NCI-H345 (cell line): ENCODE results near the gene DCLK1.
A peak's percentile ranks its signal among the peaks of the same experiment; 100 is the strongest.

Experiments used
- DNase-seq: peaks from one replicate; lab custom pipeline; 2025; lab: John Stamatoyannopoulos, UW

DCLK1 gene

GRCh38 chr13:35824825-35825224, 306.4 kb downstream of the DCLK1 start:
- no peak for DNase-seq

DNA sequence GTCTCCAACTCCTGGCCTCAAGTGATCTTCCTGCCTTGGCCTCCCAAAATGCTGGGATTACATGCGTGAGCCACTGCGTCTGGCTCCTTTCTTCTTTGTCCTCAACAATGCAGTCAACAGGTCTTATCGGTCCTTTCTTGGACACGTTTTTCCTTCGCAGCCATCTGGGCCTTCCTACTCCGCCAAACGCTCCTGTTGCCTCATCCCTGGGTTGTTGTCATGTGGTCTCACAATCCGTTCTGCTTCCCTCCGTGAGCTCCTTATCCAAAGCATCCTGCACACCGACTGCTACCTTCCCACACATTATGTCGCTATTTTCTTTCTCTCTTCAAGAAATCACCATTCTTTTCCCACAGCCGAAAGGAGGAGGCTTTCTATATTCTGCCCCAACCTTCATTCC, 306.8 kb downstream of the DCLK1 start:
- no peak for DNase-seq

- DNase-seq, result no peak
Measured at GRCh38 chr13:35822666-35823065, 308.5 kb downstream of the DCLK1 start.

GRCh38 chr13:35818633-35819067, 312.5 kb downstream of the DCLK1 start:
- peak; percentile 3 for DNase-seq

DNA sequence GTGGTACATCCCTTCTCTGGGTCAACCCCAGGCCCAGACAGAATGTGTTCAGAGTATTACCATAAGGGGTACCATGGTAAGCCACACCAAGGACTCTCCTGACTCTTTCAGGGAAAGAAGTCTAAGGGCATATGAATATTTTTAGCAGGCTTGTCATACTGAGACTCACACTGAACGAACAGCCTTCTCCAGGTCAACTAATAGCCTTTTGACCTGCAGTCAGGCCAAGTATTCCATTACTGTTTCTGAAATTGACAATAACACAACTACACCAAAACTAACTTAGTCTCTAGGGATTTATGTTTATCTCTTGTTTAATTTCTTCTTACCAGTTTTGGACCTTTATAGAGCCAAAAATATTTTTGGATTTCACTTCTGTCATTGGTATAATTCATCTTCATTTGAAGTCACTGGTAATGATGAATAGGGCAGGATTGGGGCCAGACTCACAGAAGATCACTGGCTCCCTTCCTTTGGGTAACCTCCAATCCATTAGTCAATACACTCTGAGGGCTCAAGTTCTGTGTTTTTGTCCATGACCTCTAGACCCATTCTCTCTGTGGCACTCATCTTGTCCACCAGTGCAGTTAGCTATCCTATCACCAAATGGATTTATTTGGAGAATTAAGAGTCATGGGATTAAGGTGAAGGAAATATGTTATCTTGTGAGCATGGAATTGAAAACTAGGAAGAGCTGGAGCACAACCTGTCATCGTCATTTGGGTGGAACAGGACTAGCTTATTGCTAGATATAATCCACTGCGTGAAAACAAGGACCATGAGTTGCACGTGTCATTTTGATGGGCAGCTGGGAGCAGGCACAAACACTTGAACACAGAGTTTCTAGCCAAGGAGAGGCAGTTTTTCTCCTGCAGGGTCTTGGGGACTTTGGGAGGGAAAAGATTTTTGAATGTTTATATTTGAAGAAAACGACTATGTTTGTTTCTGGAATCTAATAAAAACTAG, 313.3 kb downstream of the DCLK1 start:
- DNase-seq, result no peak

DNA sequence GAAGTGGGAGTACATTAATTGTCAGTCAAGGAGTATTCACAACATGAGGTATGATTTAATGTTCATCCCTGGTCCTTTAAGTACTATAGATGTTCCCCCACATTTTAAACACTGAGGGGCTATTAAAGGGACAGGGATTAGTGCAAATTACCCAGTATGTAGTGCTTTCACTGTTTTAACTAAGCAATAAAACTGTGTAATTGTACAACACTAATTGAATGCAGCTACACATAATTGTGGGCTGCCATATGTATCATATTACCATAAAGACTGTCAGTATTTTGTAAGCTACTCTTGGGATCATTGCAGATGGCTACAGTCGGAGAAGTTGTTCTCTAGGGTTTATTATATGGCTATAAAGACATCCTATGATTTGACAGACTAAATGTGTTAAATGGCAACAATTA, 316.6 kb downstream of the DCLK1 start:
- no peak for DNase-seq

GRCh38 chr13:35812736-35813135, 318.4 kb downstream of the DCLK1 start:
- no peak for DNase-seq

DNA sequence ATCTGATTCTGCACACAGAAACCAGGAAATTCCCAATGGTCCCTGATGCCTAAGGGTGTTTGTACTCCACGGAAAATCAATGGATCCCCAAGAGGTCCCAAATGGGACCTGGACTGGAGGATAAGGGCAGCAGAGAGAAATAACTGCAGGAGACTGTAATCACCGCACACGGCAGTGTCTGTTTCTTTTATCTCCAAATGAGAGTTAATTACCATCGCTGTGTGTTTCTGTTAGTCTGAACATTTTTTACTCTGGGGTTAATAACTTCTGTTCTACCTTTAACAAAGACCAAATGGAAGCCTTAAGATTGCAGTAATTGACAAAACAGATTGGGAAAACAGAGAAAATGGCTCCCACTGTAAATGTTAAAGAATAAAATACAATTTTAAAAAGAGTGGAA, 320.9 kb downstream of the DCLK1 start:
- DNase-seq, result no peak

DNA sequence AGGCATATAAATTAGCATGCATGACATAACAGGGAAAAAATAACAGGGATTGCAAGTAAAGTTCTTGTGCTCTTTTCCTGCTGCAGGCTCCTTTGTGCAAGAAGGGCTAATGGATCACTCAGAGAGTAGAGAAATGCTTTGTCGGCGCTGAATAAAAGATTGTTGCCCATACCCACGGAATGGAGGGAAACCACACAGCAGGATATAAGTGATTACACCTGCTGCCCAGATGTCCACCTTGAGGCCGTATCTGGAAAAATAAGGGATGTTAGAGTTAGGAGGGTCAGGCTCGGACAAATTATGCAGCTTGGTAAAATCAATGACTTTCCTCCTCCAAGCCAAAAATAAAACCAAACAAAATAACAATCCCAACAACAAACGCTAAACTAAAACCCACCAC, 322.3 kb downstream of the DCLK1 start:
- DNase-seq, result no peak

- no peak for DNase-seq
Measured at GRCh38 chr13:35804901-35805300, 326.3 kb downstream of the DCLK1 start.

GRCh38 chr13:35797991-35798390, 333.2 kb downstream of the DCLK1 start:
- DNase-seq, result no peak

DNA sequence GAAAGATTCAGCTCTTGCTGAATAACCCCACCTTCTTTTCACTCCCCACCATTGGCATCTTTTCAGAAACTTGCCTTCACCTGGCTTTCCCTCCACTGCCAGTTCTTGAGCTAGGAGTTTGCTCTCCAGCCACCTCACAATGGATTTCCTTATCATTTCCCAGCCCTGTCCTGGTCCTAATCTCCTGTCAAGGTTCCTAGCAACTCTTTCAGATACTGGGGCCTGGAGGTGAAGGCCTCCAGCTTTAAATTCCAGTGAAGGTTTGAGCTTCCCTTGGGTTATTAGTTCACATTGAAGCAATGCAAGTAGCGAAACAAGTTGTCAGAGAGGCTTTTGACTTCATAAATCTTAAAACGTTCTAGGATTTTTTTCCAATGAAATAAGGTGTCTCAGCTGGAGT, 333.9 kb downstream of the DCLK1 start:
- DNase-seq, result no peak

DNA sequence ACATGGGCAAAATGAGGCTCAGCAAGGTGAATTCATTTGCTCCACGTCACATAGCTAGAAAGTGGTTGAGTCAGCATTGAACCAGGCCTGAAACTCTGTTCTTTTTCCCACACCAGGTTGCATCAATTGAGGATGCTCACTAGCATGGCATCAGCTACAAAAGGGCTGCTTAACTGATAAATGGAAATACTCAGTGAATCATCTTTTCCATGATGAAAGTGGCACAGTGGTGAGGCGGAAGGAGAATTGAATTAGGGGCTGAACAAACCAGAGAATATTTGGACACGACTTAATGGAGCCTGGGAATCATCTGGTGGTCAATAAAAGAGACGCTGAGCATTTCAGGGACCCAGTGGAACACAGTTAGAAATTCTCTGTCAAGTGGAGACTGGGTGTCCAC, 334.6 kb downstream of the DCLK1 start:
- no peak for DNase-seq

DNA sequence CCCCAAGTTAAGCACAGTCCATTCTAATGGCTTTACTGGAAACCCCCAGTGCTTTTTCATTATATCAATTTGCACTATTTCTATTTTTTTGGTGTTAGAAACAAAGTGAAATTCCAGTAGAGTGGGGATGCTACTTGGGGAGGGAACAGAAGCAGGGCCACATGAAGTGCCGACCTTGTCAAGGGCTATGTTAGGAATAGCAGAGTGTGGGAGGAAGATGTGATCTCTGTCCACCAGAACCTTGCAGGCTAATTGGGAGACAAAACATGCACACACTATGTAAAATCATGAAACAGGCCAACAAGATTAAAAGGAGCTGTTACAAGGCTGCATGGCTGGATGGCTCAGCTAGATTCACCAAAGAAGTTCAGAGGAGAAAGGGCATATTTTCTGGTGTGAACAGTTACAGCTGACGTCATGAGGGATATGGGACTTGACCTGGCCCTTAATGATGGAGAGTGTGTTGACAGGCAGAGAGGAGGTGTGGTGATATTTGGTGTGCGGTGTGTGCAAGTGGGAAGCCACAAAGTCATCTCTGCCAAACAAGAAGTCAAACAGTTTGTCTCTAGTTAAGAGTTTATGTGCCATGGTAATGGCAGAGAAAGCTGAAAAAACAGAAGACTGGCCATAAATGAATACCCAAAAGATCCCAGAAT, 336.3 kb downstream of the DCLK1 start:
- DNase-seq, result no peak

GRCh38 chr13:35793823-35794222, 337.4 kb downstream of the DCLK1 start:
- no peak for DNase-seq

- DNase-seq, result no peak
Measured at GRCh38 chr13:35792911-35793310, 338.3 kb downstream of the DCLK1 start.

- no peak for DNase-seq
Measured at GRCh38 chr13:35792021-35792420, 339.2 kb downstream of the DCLK1 start.

DNA sequence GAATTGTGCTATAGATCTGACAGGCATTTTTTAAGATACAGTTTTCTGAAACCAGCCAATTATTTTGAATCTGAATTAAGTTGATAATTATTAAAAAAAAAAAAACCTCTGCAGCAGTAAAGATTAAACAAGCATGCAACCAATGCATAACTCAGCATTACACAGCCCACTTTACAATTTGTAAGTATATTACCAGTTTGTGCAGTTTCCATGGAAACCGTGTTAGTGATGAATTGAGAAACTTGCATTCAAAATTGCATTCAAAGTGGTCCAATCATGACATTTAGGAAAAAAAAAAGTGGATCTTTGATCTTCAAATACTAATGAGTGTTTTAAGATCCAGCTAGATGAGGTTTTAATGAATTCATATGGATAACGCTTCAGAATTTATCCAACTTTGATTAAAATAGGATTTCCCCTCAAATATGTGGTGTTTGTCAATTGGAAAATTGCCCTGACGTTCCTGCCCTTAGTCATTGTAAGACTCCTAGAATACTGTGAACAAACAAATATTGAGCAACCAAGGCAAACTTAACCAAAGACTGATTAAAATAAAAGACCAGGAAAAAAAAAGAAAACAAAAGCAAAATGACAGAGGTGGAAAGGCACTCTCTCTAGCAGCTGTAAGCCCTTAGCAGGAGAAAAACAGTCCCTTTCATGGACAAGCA, 339.9 kb downstream of the DCLK1 start:
- DNase-seq, result no peak

DNA sequence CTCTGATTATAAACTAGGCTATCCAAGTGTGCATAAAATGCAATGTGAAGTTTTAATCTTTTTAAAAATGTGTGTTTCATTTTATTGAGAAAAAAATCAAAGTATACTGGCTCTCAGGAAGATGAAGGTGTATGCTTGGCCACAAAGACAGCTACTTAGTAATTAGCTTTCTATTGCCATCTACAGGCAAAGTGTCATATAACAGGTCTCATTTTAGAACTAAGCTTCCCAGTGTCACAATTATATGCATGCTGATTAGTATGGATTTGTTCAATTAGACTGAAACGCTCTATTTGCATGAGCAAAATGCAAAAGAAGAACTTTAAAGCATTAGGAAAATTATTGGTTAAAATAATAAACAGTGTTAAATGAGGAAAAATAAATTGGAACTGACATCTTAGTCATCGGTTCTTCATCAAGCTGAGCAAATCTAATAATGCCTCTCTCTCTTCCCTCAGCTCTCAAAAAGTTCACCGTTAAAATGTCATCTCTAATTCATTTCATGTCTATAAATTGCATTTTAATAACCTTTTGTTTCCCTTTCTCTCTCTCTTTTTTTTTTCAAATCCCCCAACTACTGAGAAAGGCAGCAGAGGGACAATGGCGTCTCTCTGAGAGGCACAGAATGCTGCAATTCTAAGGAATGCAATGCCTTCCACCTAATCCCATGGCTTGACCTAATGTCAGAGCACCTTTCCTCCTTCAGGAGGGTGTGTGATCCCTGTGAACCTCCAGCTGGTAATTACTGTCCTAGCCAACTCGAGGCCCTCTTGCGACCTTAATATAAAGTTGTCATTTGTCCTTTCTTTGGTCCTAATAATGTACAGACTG, 341.6 kb downstream of the DCLK1 start:
- DNase-seq, result peak; percentile 9

DNA sequence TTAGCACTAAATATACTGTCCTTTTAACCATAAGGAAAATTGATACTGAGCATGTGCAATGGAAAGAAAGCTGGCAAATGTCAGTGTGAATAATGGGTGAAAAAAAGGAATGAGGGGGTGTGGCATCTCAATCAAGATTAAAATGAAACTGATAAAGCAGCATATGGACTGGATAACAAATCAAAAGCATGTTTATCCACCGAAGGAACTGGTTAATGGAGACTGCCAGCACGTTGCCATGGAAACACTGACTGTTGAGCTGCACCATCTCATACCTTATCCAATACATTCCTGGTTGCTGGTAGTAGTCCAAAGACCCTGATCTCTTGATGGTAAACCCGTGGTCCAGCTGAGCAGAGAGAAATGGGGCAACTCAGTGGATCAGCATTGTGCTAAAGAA, 343.2 kb downstream of the DCLK1 start:
- no peak for DNase-seq

GRCh38 chr13:35785576-35786303, 345.4 kb downstream of the DCLK1 start:
- DNase-seq, result no peak
